ENCODE measurements around the gene TDRD1. TPM values are rescaled to one million over a fixed set of nuclear protein-coding genes. Genes with fewer than 3 reads are reported as not detected.

The TDRD1 gene
- total RNA-seq, 1 experiment from 2014 or later: not detected

- TF ChIP-seq CBX3 (IDR thresholded peaks at IDR 0.05; ENCODE audit: low read depth): no peak
- TF ChIP-seq SP1 (IDR thresholded peaks at IDR 0.05; ENCODE audit: low read depth): no peak
- TF ChIP-seq ZNF274 (IDR thresholded peaks at IDR 0.05; ENCODE audit: low read depth, low read length): no peak
- TF ChIP-seq FOSL1 (IDR thresholded peaks at IDR 0.05; ENCODE audit: low read depth): no peak
- no peak for TF ChIP-seq SIN3A (IDR thresholded peaks at IDR 0.05; ENCODE audit: low read depth)
- TF ChIP-seq POLR2AphosphoS5 (IDR thresholded peaks at IDR 0.05; ENCODE audit: low read depth, low read length): no peak
- TF ChIP-seq SRF (IDR thresholded peaks at IDR 0.05; ENCODE audit: low read depth): no peak
- no peak for TF ChIP-seq CTCF (IDR thresholded peaks at IDR 0.05 in 2 of 3, conservative IDR thresholded peaks at IDR 0.05 in 1 of 3; ENCODE audit: borderline replicate concordance in 1 of 3, insufficient read depth in 1 of 3, low read depth in 2 of 3, low read length in 2 of 3)
- TF ChIP-seq EZH2phosphoT487 (IDR thresholded peaks at IDR 0.05; ENCODE audit: borderline replicate concordance): no peak
- no peak for TF ChIP-seq TCF7L2 (IDR thresholded peaks at IDR 0.05; ENCODE audit: borderline replicate concordance, extremely low read depth, insufficient read depth, insufficient read length)
- TF ChIP-seq ZBTB33 (IDR thresholded peaks at IDR 0.05; ENCODE audit: extremely low read depth, insufficient replicate concordance, low read length): no peak
- no peak for TF ChIP-seq REST (IDR thresholded peaks at IDR 0.05; ENCODE audit: low read depth)
- TF ChIP-seq EGR1 (IDR thresholded peaks at IDR 0.05; ENCODE audit: low read depth): no peak
- no TSS peak for BruUV-seq (replicated peaks)
- H2AFZ ChIP-seq (ENCODE audit: low read depth, low read length, poor library complexity, severe bottlenecking): no peak overlapping the region
- H3K36me3 ChIP-seq (ENCODE audit: control insufficient read depth in 1 of 2, insufficient read depth in 2 of 2, low read length in 2 of 2): peaks cover 0 to 8% of the 10 kb centered on the region in 2 experiments; a peak in 3 of 4 replicates
- no peaks in the 10 kb centered on the region for H3K4me1 ChIP-seq (ENCODE audit: control insufficient read depth in 1 of 2, insufficient read depth in 2 of 2, low read length in 2 of 2)
- no peak overlapping the region for H3K4me2 ChIP-seq (ENCODE audit: low read length)
- no peak overlapping the region for H3K4me3 ChIP-seq (replicated peaks in 1 of 2; ENCODE audit: low read depth in 1 of 2, low read length in 2 of 2)
- no peak overlapping the region for H3K27ac ChIP-seq (ENCODE audit: low read depth, low read length)
- no peaks in the 10 kb centered on the region for H3K9me2 ChIP-seq (ENCODE audit: insufficient read depth)
- no peaks in the 10 kb centered on the region for H4K20me1 ChIP-seq (ENCODE audit: insufficient read depth)
- ChIA-PET RAD21 (ENCODE audit: low non-redundant PET in 1 of 2, low total read pairs in 2 of 2, uncharacterized antibody in 2 of 2, unreplicated experiment in 2 of 2) (no interaction called here), CTCF (no interaction called here), POLR2A (no interaction called here)
- ATAC-seq (no peak), DNase-seq (ENCODE audit: low read depth, low spot score) (no peak)
- no peaks in the 10 kb centered on the region for H3K9me3 ChIP-seq (ENCODE audit: control insufficient read depth in 1 of 2, insufficient read depth in 1 of 2, low read depth in 1 of 2, low read length in 2 of 2)
- H3K79me2 ChIP-seq (ENCODE audit: insufficient read depth, low read length): no peaks in the 10 kb centered on the region
- intact Hi-C loops (cut with micrococcal nuclease): no loop called here
- H3K27me3 ChIP-seq (ENCODE audit: insufficient read depth, low read length): no peaks in the 10 kb centered on the region
- H3K9ac ChIP-seq (ENCODE audit: low read length): no peak overlapping the region
These were observed 43.7 kb upstream of the TDRD1 start for GRCh38 chr10:114135476-114135875.

Data from HCT116 (cell line).